SHP77 treated with DMSO at 0.1 percent for 48 hours (cell line): ENCODE results near the gene PLXNA2.

Experiments used
- DNase-seq: peaks from one replicate; lab custom pipeline; 2025; lab: John Stamatoyannopoulos, UW

Gene PLXNA2

GRCh38 chr1:207998691-207999090, 245.5 kb downstream of the PLXNA2 start:
- DNase-seq: no peak

GRCh38 chr1:207997486-207998268, 246.5 kb downstream of the PLXNA2 start:
- DNase-seq: no peak

- DNase-seq: no peak
Observed at GRCh38 chr1:207996636-207997035, 247.5 kb downstream of the PLXNA2 start.

GRCh38 chr1:207995576-207995975, 248.6 kb downstream of the PLXNA2 start:
- DNase-seq: no peak

GRCh38 chr1:207993477-207994445, 250.4 kb downstream of the PLXNA2 start:
- DNase-seq: no peak

- DNase-seq: no peak
Observed at GRCh38 chr1:207992677-207993236, 251.4 kb downstream of the PLXNA2 start.

- DNase-seq: no peak
Observed at GRCh38 chr1:207991583-207992026, 252.6 kb downstream of the PLXNA2 start.

GRCh38 chr1:207990876-207991582, 253.2 kb downstream of the PLXNA2 start:
- no peak for DNase-seq

GRCh38 chr1:207990455-207990854, 253.7 kb downstream of the PLXNA2 start:
- no peak for DNase-seq

- no peak for DNase-seq
Observed at GRCh38 chr1:207988326-207989165, 255.6 kb downstream of the PLXNA2 start.

- DNase-seq: no peak
Observed at GRCh38 chr1:207987164-207987563, 257.0 kb downstream of the PLXNA2 start.

GRCh38 chr1:207985996-207986395, 258.2 kb downstream of the PLXNA2 start:
- DNase-seq: no peak

GRCh38 chr1:207984831-207985572, 259.2 kb downstream of the PLXNA2 start:
- no peak for DNase-seq

- DNase-seq: no peak
Observed at GRCh38 chr1:207983044-207983635, 261.0 kb downstream of the PLXNA2 start.

GRCh38 chr1:207981976-207982375, 262.2 kb downstream of the PLXNA2 start:
- DNase-seq: no peak

GRCh38 chr1:207978441-207978840, 265.7 kb downstream of the PLXNA2 start:
- no peak for DNase-seq

- DNase-seq: no peak
Observed at GRCh38 chr1:207977876-207978275, 266.3 kb downstream of the PLXNA2 start.

- no peak for DNase-seq
Observed at GRCh38 chr1:207973898-207974568, 270.2 kb downstream of the PLXNA2 start.

GRCh38 chr1:207972337-207972736, 271.8 kb downstream of the PLXNA2 start:
- no peak for DNase-seq
